Parathyroid adenoma (tissue), 2 donors: ENCODE data around the gene STX2.
"Not testable (repeated sequence)": the region's sequence is repeated elsewhere in the genome, so short reads cannot be mapped to it uniquely, and the experiment has no call there.

Source experiments
- H2AFZ ChIP-seq: fragments of 300-600 bp; sonication (generic); one replicate; pipeline ENCODE4 v1.7.0; 2017; ENCODE audit warnings: antibody characterized with exemption, mild to moderate bottlenecking
- H3K27ac ChIP-seq: fragments of 300-600 bp; sonication (generic); one replicate; pipeline ENCODE4 v1.7.0; 2017
- H3K27me3 ChIP-seq: fragments of 300-600 bp; sonication (generic); one replicate; pipeline ENCODE4 v1.7.0; 2017; ENCODE audit warnings: low read length; ENCODE audit not compliant: control insufficient read depth, insufficient read depth
- H3K36me3 ChIP-seq: fragments of 300-600 bp; sonication (generic); one replicate; pipeline ENCODE4 v1.7.0; 2017; ENCODE audit warnings: low read length; ENCODE audit not compliant: control insufficient read depth, insufficient read depth
- H3K4me1 ChIP-seq: fragments of 300-600 bp; sonication (generic); one replicate; pipeline ENCODE4 v1.7.0; 2017; ENCODE audit warnings: control low read depth
- H3K4me2 ChIP-seq: fragments of 300-600 bp; sonication (generic); one replicate; pipeline ENCODE4 v1.7.0; 2017; ENCODE audit warnings: low read length
- H3K4me3 ChIP-seq: fragments of 300-600 bp; sonication (generic); one replicate; pipeline ENCODE4 v1.7.0; 2017; ENCODE audit warnings: low read depth, low read length
- H3K79me2 ChIP-seq: fragments of 300-600 bp; sonication (generic); one replicate; pipeline ENCODE4 v1.7.0; 2017; ENCODE audit warnings: control low read depth
- H3K9ac ChIP-seq: fragments of 300-600 bp; sonication (generic); one replicate; pipeline ENCODE4 v1.7.0; 2017; ENCODE audit warnings: mild to moderate bottlenecking
- H3K9me3 ChIP-seq: fragments of 300-600 bp; sonication (generic); one replicate; pipeline ENCODE4 v1.7.0; 2017; ENCODE audit warnings: low read length; ENCODE audit not compliant: control insufficient read depth
- CTCF ChIP-seq: fragments of 300-600 bp; sonication (generic); IDR thresholded peaks from one replicate; pipeline ENCODE4 v1.7.0; 2017; ENCODE audit warnings: antibody characterized with exemption, mild to moderate bottlenecking
- donor health status: primary hyperparathyroidism.

STX2 gene

GRCh38 chr12:130762319-130762675 lies 76.8 kb downstream of the STX2 start:
- Histone ChIP-seq H3K27me3 (no peaks in the 10 kb centered on the region), H3K79me2 (no peaks in the 10 kb centered on the region), H3K9me3 (no peaks in the 10 kb centered on the region), H2AFZ (no peak overlapping the region), H3K4me1 (no peaks in the 10 kb centered on the region), H3K9ac (no peak overlapping the region), H3K4me3 (no peak overlapping the region), H3K36me3 (no peaks in the 10 kb centered on the region), H3K27ac (no peak overlapping the region), H3K4me2 (no peak overlapping the region)
- TF ChIP-seq CTCF: no peak

- no peaks in the 10 kb centered on the region for H3K9me3 ChIP-seq
- no peaks in the 10 kb centered on the region for H3K79me2 ChIP-seq
- H3K4me2 ChIP-seq: no peak overlapping the region
- no peak overlapping the region for H2AFZ ChIP-seq
- H3K36me3 ChIP-seq: no peaks in the 10 kb centered on the region
- peak; percentile 61 for TF ChIP-seq CTCF
- no peaks in the 10 kb centered on the region for H3K27me3 ChIP-seq
- no peaks in the 10 kb centered on the region for H3K4me1 ChIP-seq
- no peak overlapping the region for H3K4me3 ChIP-seq
- no peak overlapping the region for H3K27ac ChIP-seq
- no peak overlapping the region for H3K9ac ChIP-seq
Measured at GRCh38 chr12:130761537-130762318, 77.3 kb downstream of the STX2 start.

GRCh38 chr12:130754234-130754901 lies 84.7 kb downstream of the STX2 start:
- Histone ChIP-seq H2AFZ (no peak overlapping the region), H3K27ac (no peak overlapping the region), H3K4me2 (no peak overlapping the region), H3K79me2 (no peaks in the 10 kb centered on the region), H3K9me3 (no peaks in the 10 kb centered on the region), H3K9ac (no peak overlapping the region), H3K4me1 (no peaks in the 10 kb centered on the region), H3K36me3 (no peaks in the 10 kb centered on the region), H3K27me3 (no peaks in the 10 kb centered on the region), H3K4me3 (no peak overlapping the region)
- TF ChIP-seq CTCF: no peak

- TF ChIP-seq CTCF: no peak
- Histone ChIP-seq H2AFZ (no peak overlapping the region), H3K36me3 (no peaks in the 10 kb centered on the region), H3K9me3 (no peaks in the 10 kb centered on the region), H3K9ac (no peak overlapping the region), H3K4me2 (no peak overlapping the region), H3K4me1 (peaks cover 5% of the 10 kb centered on the region), H3K4me3 (no peak overlapping the region), H3K79me2 (no peaks in the 10 kb centered on the region), H3K27me3 (no peaks in the 10 kb centered on the region), H3K27ac (no peak overlapping the region)
Measured at GRCh38 chr12:130752692-130753230, 86.3 kb downstream of the STX2 start.

GRCh38 chr12:130752037-130752436 lies 87.0 kb downstream of the STX2 start:
- not testable (repeated sequence) for H3K4me3 ChIP-seq, H3K4me1 ChIP-seq, H3K27me3 ChIP-seq, H3K9me3 ChIP-seq, H3K27ac ChIP-seq, H3K4me2 ChIP-seq, H3K79me2 ChIP-seq, H3K9ac ChIP-seq, H2AFZ ChIP-seq, H3K36me3 ChIP-seq
